NCI-H345 treated with DMSO at 0.1 percent for 48 hours (cell line): ENCODE results near the gene VMP1.
"Not testable (repeated sequence)": the region's sequence is repeated elsewhere in the genome, so short reads cannot be mapped to it uniquely, and the experiment has no call there.

Experiments used
- DNase-seq: peaks from one replicate; lab custom pipeline; 2025; ENCODE audit not compliant: unreplicated experiment; lab: John Stamatoyannopoulos, UW

The VMP1 gene

GRCh38 chr17:59776577-59776976 is 69.1 kb downstream of the VMP1 start:
- DNase-seq, result no peak

- no peak for DNase-seq
These were observed 69.6 kb downstream of the VMP1 start for GRCh38 chr17:59777033-59777432.

- DNase-seq, result no peak
These were observed 71.5 kb downstream of the VMP1 start for GRCh38 chr17:59778996-59779395.

GRCh38 chr17:59779521-59779920 is 72.1 kb downstream of the VMP1 start:
- DNase-seq, result no peak

GRCh38 chr17:59780548-59780947 is 73.1 kb downstream of the VMP1 start:
- not testable (repeated sequence) for DNase-seq

- DNase-seq, result no peak
These were observed 76.0 kb downstream of the VMP1 start for GRCh38 chr17:59783221-59784047.

- DNase-seq, result no peak
These were observed 77.8 kb downstream of the VMP1 start for GRCh38 chr17:59785091-59785799.

- DNase-seq, result no peak
These were observed 78.7 kb downstream of the VMP1 start for GRCh38 chr17:59786213-59786535.

- no peak for DNase-seq
These were observed 79.3 kb downstream of the VMP1 start for GRCh38 chr17:59786536-59787319.

GRCh38 chr17:59789849-59790248 is 82.4 kb downstream of the VMP1 start:
- not testable (repeated sequence) for DNase-seq

GRCh38 chr17:59790418-59790817 is 83.0 kb downstream of the VMP1 start:
- DNase-seq, result not testable (repeated sequence)

- DNase-seq, result no peak
These were observed 83.5 kb downstream of the VMP1 start for GRCh38 chr17:59790910-59791309.

- DNase-seq, result no peak
These were observed 84.4 kb downstream of the VMP1 start for GRCh38 chr17:59791603-59792457.

GRCh38 chr17:59792458-59792823 is 85.0 kb downstream of the VMP1 start:
- not testable (repeated sequence) for DNase-seq

GRCh38 chr17:59793205-59793604 is 85.8 kb downstream of the VMP1 start:
- no peak for DNase-seq

- no peak for DNase-seq
These were observed 88.7 kb downstream of the VMP1 start for GRCh38 chr17:59796138-59796537.

- no peak for DNase-seq
These were observed 89.3 kb downstream of the VMP1 start for GRCh38 chr17:59796785-59797205.

- DNase-seq, result no peak
These were observed 90.7 kb downstream of the VMP1 start for GRCh38 chr17:59798111-59798510.

GRCh38 chr17:59800530-59800942 is 93.1 kb downstream of the VMP1 start:
- no peak for DNase-seq

- no peak for DNase-seq
These were observed 94.7 kb downstream of the VMP1 start for GRCh38 chr17:59802160-59802559.
